ENCODE data around the gene AMY2B.
"Not testable (repeated sequence)": the region's sequence is repeated elsewhere in the genome, so short reads cannot be mapped to it uniquely, and the experiment has no call there.

AMY2B gene
- 18.3 to 40.9 (median 30.9) reads per million in 4 donors for total RNA-seq

DNA sequence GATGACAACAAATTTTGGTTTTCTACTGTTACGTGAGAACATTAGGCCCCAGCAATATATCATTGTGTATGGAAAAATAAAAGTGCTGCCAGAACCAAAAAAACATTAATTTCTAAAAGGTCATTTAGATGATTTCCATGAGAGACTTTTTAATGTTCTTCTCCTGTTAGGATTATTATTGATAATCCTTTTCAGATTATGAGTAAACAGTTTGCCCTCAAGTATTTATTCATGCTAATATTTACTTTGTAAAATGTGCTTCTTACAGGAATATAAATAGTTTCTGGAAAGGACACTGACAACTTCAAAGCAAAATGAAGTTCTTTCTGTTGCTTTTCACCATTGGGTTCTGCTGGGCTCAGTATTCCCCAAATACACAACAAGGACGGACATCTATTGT lies at the start of gene AMY2B:
TSS of gene AMY2B (plus strand) at position 301 of the 400 bp plus-strand sequence. CDS start at position 315, 14 bp downstream.
- DNase-seq: not testable (repeated sequence)

DNA sequence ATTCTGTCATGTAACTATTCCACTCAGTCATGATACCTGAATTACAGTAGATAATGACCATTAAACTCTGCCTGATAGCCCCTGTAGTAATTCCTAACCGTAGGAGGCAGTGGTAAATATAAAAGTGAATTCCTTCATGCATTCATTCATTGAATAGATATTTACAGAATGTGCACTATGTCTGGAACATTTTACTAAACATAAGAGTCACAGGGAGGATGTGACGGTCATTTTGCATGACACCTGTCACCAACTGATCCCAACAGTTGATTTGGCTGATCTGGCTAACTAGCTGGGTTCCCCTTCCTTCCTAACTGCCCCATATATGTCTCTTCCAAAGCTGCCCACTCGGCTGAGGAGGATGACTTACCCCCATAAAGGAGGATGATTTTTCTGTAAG lies 48.0 kb upstream of the AMY2B start:
- DNase-seq: no peak

DNA sequence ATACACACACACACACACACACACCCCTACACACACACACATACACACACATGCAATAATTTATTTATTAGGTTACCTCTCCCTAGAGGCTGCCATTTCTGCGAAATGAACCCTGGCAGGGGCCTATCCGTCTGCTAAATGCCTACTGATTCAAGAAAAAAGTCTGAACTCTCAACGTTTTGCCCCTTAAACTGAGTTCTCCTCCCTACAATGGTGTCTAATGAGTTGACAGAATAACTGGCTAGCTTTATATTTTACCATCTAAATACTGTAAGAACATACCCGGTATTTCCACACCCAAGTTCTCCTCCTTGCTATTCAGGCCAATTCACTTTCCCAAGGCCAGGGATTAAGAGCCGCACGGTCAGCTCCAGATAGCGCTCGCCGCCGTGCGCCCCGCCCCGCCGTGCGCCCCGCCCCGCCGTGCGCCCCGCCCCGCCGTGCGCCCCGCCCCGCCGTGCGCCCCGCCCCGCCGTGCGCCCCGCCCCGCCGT lies 46.2 kb upstream of the AMY2B start:
- DNase-seq: peak in 1 of 5 donors; percentile 24

DNA sequence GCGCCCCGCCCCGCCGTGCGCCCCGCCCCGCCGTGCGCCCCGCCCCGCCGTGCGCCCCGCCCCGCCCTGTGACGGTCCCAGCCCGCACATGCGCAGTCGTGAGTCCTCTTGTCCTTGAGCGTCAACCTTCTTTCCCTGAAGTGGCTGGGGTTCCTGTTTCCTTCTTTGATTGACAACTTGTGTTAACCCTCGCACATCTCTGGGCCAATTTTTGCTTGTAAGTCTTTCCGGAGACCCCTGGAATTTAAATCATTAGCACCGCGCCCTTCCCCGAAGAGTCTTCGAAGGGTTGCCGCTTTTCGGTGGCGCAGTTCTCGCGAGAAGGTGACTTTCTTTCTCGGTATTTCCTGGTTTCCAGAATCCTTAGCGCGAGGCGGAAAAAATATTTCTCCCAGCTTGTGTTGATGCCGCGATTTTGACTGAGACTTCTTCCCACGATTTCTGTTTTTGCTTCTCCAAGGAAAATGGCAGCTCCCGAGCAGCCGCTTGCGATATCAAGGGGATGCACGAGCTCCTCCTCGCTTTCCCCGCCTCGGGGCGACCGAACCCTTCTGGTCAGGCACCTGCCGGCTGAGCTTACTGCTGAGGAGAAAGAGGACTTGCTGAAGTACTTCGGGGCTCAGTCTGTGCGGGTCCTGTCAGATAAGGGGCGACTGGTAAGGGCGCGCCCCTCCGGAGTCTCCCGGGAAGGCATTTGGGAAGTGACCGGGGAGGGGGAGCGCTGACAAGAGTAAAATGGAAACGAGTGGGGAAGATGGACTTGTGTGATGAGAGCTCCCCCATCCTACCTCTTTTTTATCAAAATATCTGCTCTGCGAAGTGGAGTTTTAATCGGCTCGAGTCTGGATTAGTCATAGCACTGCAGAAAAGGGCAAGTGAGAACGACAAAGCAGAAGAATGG lies 45.5 kb upstream of the AMY2B start, which contains the start of gene RNPC3:
TSS of gene RNPC3 (plus strand) at position 93 of the 901 bp plus-strand sequence. CDS start at position 465, 372 bp downstream.
- DNase-seq: peak; percentile 73 to 88 (median 85)

DNA sequence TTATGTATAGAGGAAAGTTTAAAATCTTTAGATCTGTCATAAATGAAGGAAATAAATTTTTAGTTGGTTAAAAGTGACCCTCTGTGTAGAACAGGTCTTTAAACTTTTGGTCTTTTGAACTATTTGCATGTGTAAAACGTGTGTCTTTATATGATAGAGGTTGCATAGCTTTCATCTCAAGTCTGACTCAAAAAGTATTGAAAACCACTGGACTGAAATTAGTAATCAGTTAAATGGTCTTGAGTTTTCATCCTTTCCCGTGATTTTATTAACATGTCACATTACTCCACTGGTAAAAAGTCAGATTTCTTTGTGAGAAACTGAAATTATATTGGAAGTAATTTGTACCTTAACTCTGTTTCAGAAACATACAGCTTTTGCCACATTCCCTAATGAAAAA lies 44.1 kb upstream of the AMY2B start:
- peak in 1 of 5 donors; percentile 9 for DNase-seq

DNA sequence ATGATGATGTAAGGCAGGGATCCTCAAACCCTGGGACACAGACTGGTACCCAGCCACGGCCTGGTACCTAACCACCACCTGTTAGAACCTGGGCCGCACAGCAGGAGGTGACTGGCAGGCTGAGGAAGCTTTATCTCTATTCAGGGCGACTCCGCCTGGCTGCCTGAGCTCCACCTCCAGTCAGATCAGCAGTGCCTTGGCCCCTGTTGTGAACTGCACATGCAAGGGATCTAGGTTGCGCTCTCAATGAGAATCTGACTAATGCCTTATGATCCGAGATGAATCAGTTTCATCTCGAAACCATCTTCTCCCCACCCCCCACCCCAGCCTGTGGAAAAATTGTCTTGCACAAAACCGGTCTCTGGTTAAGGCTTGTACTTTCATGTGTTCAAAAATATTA lies 41.6 kb upstream of the AMY2B start:
- peak in 1 of 5 donors; percentile 47 for DNase-seq

DNA sequence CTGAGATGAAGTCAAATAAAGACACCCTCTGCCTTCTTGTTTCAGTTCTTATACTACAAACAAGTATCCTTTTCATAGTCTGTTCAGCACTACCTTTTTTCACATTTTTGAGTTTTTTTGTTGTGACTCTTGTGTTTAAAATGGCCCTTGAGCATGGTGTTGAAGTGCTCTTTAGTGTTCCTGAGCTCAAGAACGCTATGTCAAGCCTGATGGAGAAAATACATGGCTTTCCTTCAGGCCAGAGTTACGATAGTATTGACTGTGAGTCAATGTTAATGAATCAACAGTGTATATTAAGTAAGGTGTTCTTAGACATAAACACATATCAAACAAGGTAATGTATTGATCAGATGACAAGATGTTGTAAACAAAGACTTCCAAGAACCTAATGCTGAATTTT lies 33.2 kb upstream of the AMY2B start:
- DNase-seq: no peak

DNA sequence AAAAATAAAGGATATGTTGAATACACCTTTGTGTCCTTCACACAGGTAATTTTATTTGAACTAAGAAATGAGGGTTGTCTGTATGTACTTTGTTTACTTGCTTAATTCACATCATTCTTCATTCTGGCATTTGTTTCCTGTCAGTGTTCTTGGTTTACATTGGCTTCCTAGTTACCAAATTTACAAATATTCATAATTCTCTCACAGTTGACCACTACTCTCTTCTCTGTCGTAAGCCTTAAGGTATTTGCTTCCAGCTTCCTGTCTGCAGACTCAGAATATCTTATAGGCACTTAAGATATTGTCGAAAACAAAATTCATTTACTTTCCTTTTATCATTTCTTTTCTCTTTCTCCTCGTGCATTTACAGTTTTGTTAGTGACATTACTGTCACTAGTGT lies 30.0 kb upstream of the AMY2B start:
- no peak for DNase-seq

DNA sequence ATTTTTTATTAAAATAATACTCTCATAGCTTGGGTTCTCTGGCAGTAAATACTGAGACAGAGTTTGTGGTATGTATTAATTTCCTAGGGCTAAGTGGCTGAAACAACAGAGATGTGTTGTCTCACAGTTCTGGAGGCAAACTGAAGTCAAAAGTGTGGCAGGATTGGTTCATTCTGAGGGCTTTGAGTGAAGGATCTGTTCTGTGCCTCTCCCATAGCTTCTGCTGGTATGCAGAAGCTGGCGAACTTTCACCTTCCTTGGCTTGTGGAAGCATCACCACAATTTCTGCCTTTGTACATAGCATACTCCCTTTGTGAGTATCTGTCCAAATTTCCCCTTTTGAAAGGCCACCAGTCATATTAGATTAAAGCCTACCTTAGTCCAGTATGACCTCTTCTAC lies 24.9 kb upstream of the AMY2B start:
- DNase-seq: no peak

DNA sequence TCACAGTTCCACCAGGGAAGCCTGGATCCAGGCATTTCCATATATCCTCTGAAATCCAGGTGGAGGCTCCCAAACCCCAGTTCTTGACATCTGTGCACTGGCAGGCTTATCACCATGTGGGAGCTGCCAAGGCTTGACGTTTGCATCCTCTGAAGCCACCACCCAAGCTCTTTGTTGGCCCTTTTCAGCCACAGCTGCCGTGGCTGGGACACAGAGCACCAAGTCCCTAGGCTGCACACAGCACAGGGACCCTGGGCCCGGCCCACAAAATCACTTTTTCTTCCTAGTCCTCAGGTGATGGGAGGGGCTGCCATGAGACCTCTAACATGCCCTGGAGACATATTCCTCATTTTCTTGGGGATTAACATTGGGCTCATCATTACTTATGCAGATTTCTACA lies 23.5 kb upstream of the AMY2B start:
- no peak for DNase-seq

DNA sequence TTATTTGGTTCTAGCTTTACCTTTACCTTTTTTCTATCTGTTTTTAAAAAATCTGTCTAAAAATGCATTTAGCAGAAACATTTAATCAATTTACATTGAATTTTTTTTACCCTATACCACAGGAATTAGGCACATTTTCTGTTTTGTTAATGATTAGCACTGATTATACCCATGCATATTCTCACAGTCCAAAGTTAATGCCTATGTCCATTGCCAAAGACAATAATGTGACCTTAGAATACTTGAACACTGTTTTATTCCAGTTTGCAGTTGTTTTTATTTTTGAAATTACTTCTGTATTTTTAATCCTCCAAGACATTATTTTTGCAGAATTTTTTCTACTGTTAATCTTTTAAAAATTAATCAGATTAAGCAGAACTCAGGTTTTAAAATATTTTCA lies 11.0 kb upstream of the AMY2B start:
- DNase-seq: no peak

DNA sequence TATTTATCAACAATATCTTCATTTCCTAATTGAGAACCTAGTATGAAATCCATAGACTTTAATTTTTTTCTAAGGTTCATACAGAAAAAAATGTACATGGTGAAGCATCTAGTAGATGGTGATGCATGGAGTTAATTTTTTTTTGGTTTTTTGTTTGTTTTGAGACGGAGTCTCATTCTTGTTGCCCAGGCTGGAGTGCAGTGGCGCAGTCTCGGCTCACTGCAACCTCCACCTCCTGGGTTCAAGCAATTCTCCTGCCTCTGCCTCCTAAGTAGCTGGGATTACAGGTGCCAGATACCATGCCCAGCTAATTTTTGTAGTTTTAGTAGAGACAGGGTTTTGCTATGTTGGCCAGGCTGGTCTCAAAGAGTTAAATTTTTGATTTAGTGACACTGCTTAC lies 10.3 kb upstream of the AMY2B start:
- not testable (repeated sequence) for DNase-seq

DNA sequence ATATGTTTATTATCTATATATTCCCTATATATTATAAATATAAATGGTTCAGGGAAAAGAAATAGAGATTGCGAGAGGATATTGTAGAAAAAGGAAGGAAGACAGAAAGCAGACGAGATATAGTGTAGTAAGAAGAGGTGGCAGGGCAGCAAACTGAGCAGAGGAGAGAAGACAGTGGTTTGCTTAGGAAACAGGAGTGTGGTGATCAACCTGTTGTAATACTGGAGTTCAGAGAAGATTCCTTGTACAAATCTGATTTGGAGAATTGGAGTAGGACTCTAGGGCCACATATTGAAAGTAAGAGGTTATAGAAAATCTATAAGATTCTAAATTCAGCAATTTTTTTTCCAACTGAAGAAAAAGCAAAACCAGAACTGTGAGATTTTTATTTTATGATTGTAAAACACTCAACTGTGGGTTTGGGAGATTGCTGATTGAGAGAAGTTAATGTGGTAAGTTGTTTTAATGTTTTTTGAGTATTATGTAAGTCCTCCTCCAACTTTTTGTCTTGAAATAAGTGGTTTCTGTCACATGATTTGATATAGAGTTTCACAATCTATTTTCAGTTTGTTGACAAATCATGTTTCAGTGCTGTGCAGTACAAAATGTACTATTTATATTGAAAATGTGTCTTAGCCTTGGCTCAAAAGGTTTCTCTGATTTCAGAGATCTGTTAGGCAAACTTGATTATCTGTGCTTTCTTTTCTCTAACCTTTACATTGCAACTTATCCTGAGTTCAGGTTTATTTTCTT lies 9.6 kb upstream of the AMY2B start:
- DNase-seq: no peak

DNA sequence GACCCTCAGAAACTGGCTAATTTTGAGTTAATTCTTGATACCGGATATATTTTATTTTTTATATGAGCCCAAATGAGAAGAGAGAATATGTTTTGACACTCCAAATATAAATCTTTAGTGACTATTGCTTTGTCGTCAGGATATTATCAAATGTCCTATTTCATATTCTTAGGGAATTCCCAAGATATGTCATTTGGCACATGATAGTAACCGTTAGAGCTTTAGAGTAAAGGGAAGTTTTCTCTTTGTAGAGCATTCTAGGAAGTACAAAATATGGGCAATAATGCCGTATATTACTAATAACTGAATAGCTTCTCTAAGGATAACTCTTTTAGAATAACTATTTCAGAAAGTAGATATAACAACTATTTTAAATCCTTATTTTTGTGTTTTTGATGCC lies 8.3 kb upstream of the AMY2B start:
- DNase-seq: no peak

DNA sequence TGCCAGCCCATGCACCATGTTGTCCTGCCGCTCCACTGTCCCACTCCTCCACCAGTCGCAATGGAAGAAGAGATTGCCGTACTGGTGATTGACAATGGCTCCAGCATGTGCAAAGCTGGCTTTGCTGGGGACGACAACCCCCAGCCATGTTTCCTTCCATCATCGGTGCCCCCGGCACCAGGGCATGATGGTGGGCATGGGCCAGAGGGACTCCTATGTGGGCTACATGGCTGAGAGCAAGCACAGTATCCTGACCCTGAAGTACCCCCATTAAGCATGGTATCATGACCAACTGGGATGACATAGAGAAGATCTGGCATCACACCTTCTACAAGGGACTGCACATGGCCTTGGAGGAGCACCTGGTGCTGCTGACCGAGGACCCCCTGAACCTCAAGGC lies 1.9 kb upstream of the AMY2B start:
- no peak for DNase-seq

DNA sequence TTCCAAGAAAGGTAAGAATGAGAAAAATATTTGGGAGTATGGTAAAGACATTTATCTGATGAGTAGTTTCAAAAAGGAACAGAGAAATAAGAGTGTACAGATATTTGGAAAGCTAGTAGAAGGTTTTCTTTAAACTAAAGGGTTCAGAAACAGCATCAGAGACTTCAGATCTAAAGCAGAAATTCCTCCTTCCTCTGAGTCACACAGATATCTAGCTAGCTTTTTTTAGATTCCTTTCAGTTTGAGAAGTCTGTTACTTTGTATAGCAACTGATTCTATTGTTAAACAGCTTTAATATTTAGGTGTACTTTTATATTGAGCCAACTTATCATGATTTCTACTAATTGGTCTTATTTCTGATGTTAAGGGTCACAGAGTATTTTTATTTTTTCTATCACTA lies 4.7 kb downstream of the AMY2B start:
- no peak for DNase-seq

DNA sequence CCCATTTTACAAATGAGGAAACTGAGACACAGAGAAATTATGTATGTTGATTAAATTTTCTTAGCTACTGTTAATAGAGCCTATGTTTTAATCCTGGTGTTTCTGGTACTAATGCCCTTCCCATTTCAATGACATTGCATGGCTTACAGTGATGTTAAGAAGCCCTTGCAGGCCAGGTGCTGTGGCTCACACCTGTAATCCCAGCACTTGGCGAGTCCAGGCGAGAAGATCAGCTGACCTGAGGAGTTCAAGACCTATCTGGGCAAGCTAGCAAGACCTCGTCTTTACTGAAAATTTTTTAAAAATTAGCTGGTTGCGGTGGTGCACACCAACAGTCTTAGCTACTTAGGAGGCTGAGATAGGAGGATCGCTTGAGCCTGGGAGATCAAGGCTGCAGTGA lies 5.4 kb downstream of the AMY2B start:
- DNase-seq: not testable (repeated sequence)

DNA sequence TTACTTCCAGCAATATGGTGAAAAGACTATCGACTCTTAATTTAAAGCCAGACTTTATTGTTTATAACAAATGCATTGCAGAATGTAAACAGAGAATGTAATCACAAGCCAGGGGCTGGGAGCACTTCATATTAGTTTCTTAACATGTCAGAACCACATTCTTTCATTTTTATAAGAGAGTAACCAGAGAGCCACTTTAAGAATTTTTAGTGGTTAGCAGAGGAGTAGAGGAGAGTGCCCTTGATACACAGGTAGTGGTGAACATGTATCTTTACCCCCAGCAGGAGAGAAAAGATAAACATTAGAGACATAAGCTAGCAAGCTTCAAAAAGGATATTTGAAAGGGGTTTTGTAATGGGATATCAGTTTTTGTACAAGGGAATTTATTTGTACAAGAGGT lies 11.1 kb downstream of the AMY2B start:
- DNase-seq: no peak

DNA sequence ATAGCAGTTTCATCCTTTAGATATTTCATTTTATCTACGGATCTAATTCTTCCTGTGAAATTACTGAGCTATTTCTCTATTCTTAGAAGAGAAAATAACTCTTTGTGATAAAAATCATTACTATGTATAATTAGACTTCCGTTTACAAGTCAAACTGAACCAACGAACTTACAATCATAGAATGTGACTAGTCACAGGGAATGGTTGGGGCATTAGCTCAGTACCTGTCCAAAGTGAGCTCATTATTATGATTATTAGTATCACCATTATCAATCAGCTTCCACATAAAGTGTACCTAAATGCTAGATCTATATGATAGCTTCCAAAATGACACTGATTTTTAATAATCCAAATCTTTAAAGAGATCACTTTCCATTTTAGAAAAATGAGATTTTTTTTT lies 12.5 kb downstream of the AMY2B start:
- no peak for DNase-seq

DNA sequence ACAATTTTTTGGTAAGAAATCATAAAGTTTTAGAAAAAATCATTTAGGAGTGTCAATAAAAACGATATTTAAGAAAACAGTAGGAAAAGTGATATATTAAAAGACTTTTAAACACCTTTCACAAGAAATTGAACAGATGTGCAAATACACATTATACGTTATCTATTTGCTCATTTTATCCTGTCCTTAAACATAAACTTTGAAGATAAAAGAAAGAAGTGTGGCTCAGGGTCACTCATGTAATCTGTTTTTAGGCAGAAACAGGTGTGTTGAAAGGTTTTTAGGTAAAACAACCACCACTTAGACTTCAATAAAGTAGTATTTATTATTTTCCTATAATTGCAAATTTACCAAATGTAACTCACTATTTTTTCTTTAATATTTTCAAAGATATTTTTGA lies 13.1 kb downstream of the AMY2B start:
- DNase-seq: no peak

DNA sequence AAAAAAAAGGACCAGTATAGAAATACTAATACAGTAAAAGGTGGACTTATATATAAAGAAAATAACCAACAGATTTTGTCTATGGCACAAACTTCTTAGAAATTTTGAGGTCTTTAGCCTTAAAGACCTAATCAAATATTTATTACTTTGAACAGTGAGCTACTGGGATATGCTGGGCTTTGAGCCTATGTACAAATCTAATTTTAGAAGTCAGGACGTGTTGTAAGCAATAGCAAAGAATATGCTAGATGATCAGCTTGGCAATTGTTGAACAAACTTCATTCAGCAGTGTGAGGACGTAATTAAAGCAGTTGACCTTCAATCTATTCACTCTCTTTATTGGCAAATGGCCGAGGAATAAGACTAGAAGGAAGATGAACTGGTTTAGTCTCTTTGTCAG lies 31.4 kb downstream of the AMY2B start:
- DNase-seq: not testable (repeated sequence)

DNA sequence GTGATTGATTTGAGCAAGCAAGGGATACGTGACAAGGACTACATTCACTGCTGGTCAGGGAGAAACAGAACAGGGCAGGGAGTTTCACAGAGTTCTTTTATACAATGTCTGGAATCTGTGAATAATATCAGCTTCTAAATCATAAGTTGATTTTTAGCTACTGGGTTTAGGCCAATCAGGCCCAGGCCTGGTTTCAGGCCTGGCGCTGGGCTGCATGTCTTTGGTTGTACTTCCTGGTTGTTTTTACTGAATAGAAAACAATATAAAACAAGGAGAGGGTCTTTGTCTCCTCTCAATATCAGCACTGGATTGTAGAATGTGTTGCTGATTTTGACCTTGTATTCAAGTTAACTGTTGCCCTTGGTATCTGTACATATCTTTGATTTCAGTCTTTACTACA lies 45.0 kb downstream of the AMY2B start:
- no peak for DNase-seq

DNA sequence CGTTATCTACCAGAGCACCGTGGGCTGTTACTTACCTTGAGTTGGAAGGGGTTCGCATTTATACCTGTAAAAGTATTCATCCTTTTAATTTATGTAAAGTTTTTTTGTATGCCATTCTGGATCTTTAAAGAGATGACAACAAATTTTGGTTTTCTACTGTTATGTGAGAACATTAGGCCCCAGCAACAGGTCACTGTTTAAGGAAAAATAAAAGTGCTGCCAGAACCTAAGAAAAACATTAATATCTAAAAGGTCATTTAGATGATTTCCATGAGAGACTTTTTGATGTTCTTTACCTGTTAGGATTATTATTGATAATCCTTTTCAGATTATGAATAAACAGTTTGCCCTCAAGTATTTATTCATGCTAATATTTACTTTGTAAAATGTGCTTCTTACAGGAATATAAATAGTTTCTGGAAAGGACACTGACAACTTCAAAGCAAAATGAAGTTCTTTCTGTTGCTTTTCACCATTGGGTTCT lies 45.6 kb downstream of the AMY2B start, which contains the start of gene AMY2A:
TSS of gene AMY2A (plus strand) at position 434 of the 484 bp plus-strand sequence. CDS start at position 448, 14 bp downstream.
- not testable (repeated sequence) for DNase-seq
